GM12878 (cell line): Measurements from ENCODE around the gene SCYL1. TPM values are rescaled to one million over a fixed set of nuclear protein-coding genes. Genes with fewer than 3 reads are reported as not detected.

Experiments used
- ATAC-seq: fragments of 200-7000 bp; cut with Tn5 transposase; 3 replicates; pipeline ENCODE4 v1.9.1; 2020; ENCODE audit warnings: mild to moderate bottlenecking, moderate library complexity
- BruUV-seq: library from RNA; stranded (reverse); fragments of 400-500 nt; replicated peaks from 2 replicates; lab custom pipeline; 2021; lab: Mats Ljungman, UMichigan
- CTCF ChIA-PET: fragments of 300-600 bp; sonication (Branson Sonifier 250); formaldehyde crosslinking; extraction: SDS; loops from one replicate; lab custom pipeline; 2021; ENCODE audit warnings: inconsistent platforms; lab: Yijun Ruan, JAX
- POLR2A ChIA-PET: fragments of 350-600 bp; formaldehyde crosslinking; extraction: SDS; loops from one replicate; lab custom pipeline; 2021; ENCODE audit warnings: inconsistent platforms; lab: Charles Lee
- RAD21 ChIA-PET: fragments of 300-600 bp; sonication (Branson Sonifier 250); formaldehyde crosslinking; loops from one replicate; lab custom pipeline; 2023; ENCODE audit warnings: antibody characterized with exemption; ENCODE audit not compliant: unreplicated experiment; lab: Charles Lee
- SMC1A ChIA-PET: fragments of 300-600 bp; sonication (Branson Sonifier 250); formaldehyde crosslinking; loops from one replicate; lab custom pipeline; 2023; ENCODE audit not compliant: unreplicated experiment, uncharacterized antibody; lab: Charles Lee
- DNase-seq: peaks from one replicate; pipeline ENCODE4 v3.0.0-alpha.2; 2011; ENCODE audit warnings: low read depth, low spot score
- FAIRE-seq: peaks from 3 replicates; lab custom pipeline; 2011; peaks lifted over from hg19 to GRCh38; lab: Jason Lieb, UNC
- H2AFZ ChIP-seq: 2 replicates; pipeline ENCODE4 v1.6.0; 2011; ENCODE audit warnings: low read depth, low read length, control low read depth; ENCODE audit not compliant: control insufficient read depth
- H3K27ac ChIP-seq: 2 replicates; pipeline ENCODE4 v1.5.1; 2011; ENCODE audit warnings: control low read depth; ENCODE audit not compliant: control insufficient read depth, insufficient read depth
- H3K27me3 ChIP-seq, 2 experiments: replicated peaks in 1 of 2; 2 replicates each; pipeline versions ENCODE4 v1.6.0 to v1.6.1; 2011; ENCODE audit warnings: low read length in 1 of 2; ENCODE audit not compliant: control insufficient read depth in 2 of 2, insufficient read depth in 2 of 2
- H3K36me3 ChIP-seq, 2 experiments: 2 replicates each; pipeline ENCODE4 v1.5.1; 2011; ENCODE audit warnings: low read length in 1 of 2; ENCODE audit not compliant: control insufficient read depth in 2 of 2, insufficient read depth in 2 of 2
- H3K4me1 ChIP-seq: 2 replicates; pipeline ENCODE4 v1.6.1; 2011; ENCODE audit warnings: mild to moderate bottlenecking, low read length, moderate library complexity, mixed read lengths; ENCODE audit not compliant: control insufficient read depth, insufficient read depth
- H3K4me2 ChIP-seq: 2 replicates; pipeline ENCODE4 v1.6.0; 2011; ENCODE audit warnings: control low read depth; ENCODE audit not compliant: control insufficient read depth, insufficient read depth
- H3K4me3 ChIP-seq: fragments of 200-600 bp; sonication (generic); 2 replicates; pipeline ENCODE4 v1.5.1; 2016
- H3K79me2 ChIP-seq: 2 replicates; pipeline ENCODE4 v1.6.0; 2011; ENCODE audit warnings: low read length; ENCODE audit not compliant: control insufficient read depth, insufficient read depth
- H3K9ac ChIP-seq: 2 replicates; pipeline ENCODE4 v1.8.0; 2011; ENCODE audit warnings: low read length, control low read depth, mixed read lengths; ENCODE audit not compliant: control insufficient read depth, insufficient read depth
- H3K9me3 ChIP-seq: replicated peaks from 3 replicates; pipeline ENCODE4 v1.5.1; 2011; ENCODE audit warnings: mild to moderate bottlenecking, low read length; ENCODE audit not compliant: control insufficient read depth, insufficient read depth
- H4K20me1 ChIP-seq: 2 replicates; pipeline ENCODE4 v1.6.0; 2011; ENCODE audit not compliant: control insufficient read depth, insufficient read depth
- CHD4 ChIP-seq: fragments of 200-600 bp; sonication (generic); IDR thresholded peaks from 2 replicates; pipeline ENCODE4 v1.6.1; 2016; ENCODE audit warnings: mild to moderate bottlenecking
- GATAD2B ChIP-seq: fragments of 450-650 bp; conservative IDR thresholded peaks from 2 replicates; pipeline ENCODE4 v1.6.1; 2017; ENCODE audit warnings: low read depth, mild to moderate bottlenecking, moderate library complexity
- WGBS: methylation state at CpG from one replicate; pipeline ENCODE4 v1.1.6; 2016; ENCODE audit warnings: low lambda C conversion rate; ENCODE audit not compliant: insufficient replicate concordance, insufficient coverage; ENCODE audit errors: missing lambda C conversion rate; 5-methylcytosine and 5-hydroxymethylcytosine counted together
- in situ Hi-C: fragments of 300-500 bp; cut with MboI; formaldehyde crosslinking; loops from 9 replicates; pipeline ENCODE4 v1.14.3; 2018; ENCODE audit warnings: mixed read lengths
- intact Hi-C: fragments of 100-400 bp; cut with micrococcal nuclease; formaldehyde crosslinking; loops from one replicate; pipeline ENCODE4 v1.14.2; 2022; ENCODE audit not compliant: unreplicated experiment
- polyA plus RNA-seq, 11 experiments: library from polyadenylated mRNA; depleted of rRNA in 4 of 11; unstranded in 6 of 11; stranded (reverse) in 5 of 11; fragments of >200 nt; fragmentation: Nextera tagmentation in 4 of 11; fragmentation: Illumina TruSeq in 1 of 11; extraction: Ambion mirVana in 4 of 11; extraction: Trizol in 1 of 11; gene quantifications; 1 replicate in 1 of 11; 2 replicates in 10 of 11; pipeline versions ENCODE4 v1.2.1 to v1.2.3, GENCODE V29; 2011 to 2016; ENCODE audit warnings: inconsistent platforms in 2 of 11, missing spikeins in 2 of 11, low read depth in 1 of 11
- total RNA-seq, 4 experiments: library from RNA; depleted of rRNA in 3 of 4; stranded (reverse); fragments of >200 nt in 3 of 4; fragmentation: Illumina TruSeq in 1 of 4; extraction: Trizol in 1 of 4; gene quantifications; 2 replicates each; pipeline versions ENCODE4 v1.2.1 to v1.2.3, GENCODE V29; 2013 to 2021

Gene SCYL1
- total and polyA plus RNA-seq, 10 of the 15 experiments (the other 5 are each of a cell fraction or from before 2014, with no cell fraction given) = 0.80 to 82.7 (median 51.2) TPM

DNA sequence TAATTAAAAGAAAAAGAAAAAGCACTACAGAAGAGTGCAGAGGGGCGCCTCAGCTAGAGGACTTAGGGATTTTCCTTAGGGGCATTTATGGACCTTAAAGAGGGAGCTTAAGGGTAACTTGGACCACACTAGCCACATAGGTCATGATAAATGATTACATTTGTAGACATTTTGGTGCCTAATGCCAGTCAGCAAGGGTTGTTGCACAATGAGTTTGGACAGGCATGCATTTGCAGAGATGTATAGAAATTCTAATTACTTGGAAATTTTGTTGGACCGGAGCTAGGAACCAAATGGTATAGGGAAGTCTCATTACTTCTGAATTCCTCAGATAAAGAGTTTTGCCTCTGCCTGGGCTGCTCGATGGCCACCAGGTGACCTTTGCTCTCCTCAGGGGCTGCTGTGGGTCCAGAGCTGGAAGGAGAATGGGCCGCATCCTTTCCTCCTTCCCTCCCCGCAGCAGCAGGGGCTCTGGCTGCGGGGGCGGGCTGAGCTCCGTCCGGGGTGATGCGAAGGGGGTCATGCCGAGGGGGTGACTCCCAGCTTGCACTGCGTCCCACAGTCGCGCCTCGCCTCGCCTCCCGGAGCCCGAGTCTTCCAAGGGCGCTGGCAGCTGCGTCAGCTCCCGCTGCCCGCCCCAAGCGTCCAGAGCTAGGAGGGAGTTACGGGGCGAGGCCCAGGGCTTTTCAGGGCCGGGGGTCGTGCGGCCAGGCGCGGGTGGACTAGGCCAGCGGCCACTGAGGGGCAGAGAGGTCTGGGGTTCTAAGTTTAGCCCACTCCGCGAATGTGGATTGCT lies 46.3 kb upstream of the SCYL1 start:
- no peaks in the 10 kb centered on the region for H3K27me3 ChIP-seq
- 92% methylated on average over 31 of the region's 33 CpGs for WGBS
- ChIA-PET SMC1A (interaction anchor here (1.3 to 13.3 kb wide), 6 partner anchors 10 to 64 kb away, joined by 3 to 481 read pairs (median 18); partner anchors contain the start of gene MALAT1), POLR2A (interaction anchor here (0.8 to 8.0 kb wide), 13 partner anchors 13 to 66 kb away, joined by 3 to 429 read pairs (median 6); partner anchors contain the start of genes MALAT1 and NEAT1), CTCF (interaction anchor here (1.0 to 14.2 kb wide), 9 partner anchors 7 to 465 kb away, joined by 3 to 728 read pairs (median 5); partner anchors contain the start of genes ARL2 and MALAT1), RAD21 (interaction anchor here (0.9 to 6.4 kb wide), 7 partner anchors 7 to 61 kb away, joined by 3 to 208 read pairs (median 11); partner anchors contain the start of gene MALAT1)
- no peak for FAIRE-seq
- TF ChIP-seq GATAD2B = 0 out of 2 replicates have a peak, but pooled peaks have one; percentile 50
- no peak for TF ChIP-seq CHD4
- H3K4me2 ChIP-seq = peak overlapping the region; percentile 31; the same call in 1 of the 2 replicates
- no TSS peak for BruUV-seq
- DNase-seq = no peak
- H3K27ac ChIP-seq = no peak overlapping the region; the same call in none of the 2 replicates
- intact Hi-C loops (no loop called here), in situ Hi-C loops (no loop called here)
- H2AFZ ChIP-seq = no peak overlapping the region
- peak overlapping the region; percentile 53 for H3K9ac ChIP-seq
- no peak for ATAC-seq
- H3K36me3 ChIP-seq = no peaks in the 10 kb centered on the region
- H3K4me1 ChIP-seq = peaks cover 19% of the 10 kb centered on the region
- H3K79me2 ChIP-seq = peaks cover 26% of the 10 kb centered on the region
- H3K9me3 ChIP-seq = no peaks in the 10 kb centered on the region
- no peak overlapping the region for H3K4me3 ChIP-seq
- H4K20me1 ChIP-seq = no peaks in the 10 kb centered on the region
